ENCODE results near the gene THEM5.
"Not testable (repeated sequence)": the region's sequence is repeated elsewhere in the genome, so short reads cannot be mapped to it uniquely, and the experiment has no call there.

THEM5 gene

DNA sequence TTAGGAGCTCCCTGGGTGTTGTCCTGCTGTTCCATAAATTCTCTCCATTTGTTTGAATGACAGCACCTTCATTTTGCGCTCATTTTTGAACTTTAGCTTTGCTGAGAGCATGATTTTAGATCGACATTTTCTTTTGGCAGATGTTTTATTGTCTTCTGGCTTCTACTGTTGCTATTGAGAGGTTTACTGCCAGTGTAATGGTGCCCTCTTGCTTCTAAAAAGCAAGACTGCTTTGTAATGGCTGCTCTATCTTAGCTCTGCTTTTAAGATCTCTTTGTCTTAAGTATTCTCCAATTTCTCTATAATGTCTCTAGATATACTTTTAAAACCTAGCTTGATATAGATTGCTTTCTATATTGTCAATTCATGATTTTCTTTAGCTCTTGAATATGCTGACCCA, 28.0 kb upstream of the THEM5 start:
- ChIA-PET POLR2A (no interaction called here), CTCF (interaction anchor here (0.9 to 2.3 kb wide), 10 partner anchors 9 to 348 kb away, joined by 3 to 12 read pairs (median 4); partner anchors contain the start of gene THEM4)
- TF ChIP-seq, protein P1, sequence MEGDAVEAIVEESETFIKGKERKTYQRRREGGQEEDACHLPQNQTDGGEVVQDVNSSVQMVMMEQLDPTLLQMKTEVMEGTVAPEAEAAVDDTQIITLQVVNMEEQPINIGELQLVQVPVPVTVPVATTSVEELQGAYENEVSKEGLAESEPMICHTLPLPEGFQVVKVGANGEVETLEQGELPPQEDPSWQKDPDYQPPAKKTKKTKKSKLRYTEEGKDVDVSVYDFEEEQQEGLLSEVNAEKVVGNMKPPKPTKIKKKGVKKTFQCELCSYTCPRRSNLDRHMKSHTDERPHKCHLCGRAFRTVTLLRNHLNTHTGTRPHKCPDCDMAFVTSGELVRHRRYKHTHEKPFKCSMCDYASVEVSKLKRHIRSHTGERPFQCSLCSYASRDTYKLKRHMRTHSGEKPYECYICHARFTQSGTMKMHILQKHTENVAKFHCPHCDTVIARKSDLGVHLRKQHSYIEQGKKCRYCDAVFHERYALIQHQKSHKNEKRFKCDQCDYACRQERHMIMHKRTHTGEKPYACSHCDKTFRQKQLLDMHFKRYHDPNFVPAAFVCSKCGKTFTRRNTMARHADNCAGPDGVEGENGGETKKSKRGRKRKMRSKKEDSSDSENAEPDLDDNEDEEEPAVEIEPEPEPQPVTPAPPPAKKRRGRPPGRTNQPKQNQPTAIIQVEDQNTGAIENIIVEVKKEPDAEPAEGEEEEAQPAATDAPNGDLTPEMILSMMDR (IDR thresholded peaks at IDR 0.05; ENCODE audit: control extremely low read depth, extremely low read depth, low read depth, missing control alignments), result peak; percentile 2
- DNase-seq (ENCODE audit: extremely low spot score), result no peak

DNA sequence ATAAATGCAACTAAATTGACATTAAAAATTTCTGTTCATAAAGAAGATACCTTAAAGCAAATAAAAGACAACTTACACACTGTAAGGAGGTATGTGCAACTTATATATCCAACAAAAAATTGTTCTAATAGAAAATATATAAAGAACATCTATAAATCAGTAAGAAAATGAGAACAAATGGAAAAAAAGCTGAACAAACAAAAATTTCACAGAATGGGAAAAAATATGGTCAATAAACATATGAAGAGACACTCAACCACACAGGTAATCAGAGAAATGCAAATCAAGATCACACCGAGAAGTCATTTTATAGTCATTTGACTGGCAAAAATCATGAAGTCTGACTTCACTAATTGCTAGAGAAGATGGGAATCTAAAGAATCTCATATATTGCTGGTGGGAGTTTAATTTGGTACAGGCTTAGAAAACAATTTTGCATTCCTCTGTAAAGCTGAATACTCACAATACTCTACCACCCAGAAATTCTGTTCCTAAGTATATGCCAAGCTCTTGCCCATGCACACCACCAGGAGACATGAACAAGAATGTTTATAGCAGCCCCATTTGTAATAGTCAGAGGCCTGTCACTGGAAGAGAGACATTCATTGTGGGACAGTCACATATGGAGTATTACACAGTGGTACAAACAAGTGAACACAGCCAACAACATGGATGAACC, 22.0 kb upstream of the THEM5 start:
- POLR2A ChIA-PET, result no interaction called here
- TF ChIP-seq, protein P1 (IDR thresholded peaks at IDR 0.05; ENCODE audit: control extremely low read depth, extremely low read depth, low read depth, missing control alignments), result no peak
- DNase-seq (ENCODE audit: extremely low spot score), result no peak
- CTCF ChIA-PET, result interaction anchor here (1.1 to 1.2 kb wide), 3 partner anchors 11 to 18 kb away, joined by 3 to 4 read pairs (median 4); no protein-coding TSS in a partner anchor

DNA sequence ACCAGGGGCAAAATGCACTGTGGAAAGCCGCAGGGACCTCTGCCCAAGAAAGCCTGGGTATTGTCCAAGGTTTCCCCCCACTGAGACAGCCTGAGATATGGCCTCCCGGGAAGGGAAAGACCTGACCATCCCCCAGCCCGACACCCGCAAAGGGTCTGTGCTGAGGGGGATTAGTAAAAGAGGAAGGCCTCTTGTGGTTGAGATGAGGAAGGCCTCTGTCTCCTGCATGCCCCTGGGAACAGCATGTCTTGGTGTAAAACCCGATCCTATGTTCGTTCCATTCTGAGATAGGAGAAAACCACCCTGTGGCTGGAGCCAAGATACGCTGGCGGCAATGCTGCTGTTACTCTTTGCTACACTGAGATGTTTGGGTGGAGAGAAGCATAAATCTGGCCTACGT, 19.3 kb upstream of the THEM5 start:
- POLR2A ChIA-PET; CTCF ChIA-PET; DNase-seq (ENCODE audit: extremely low spot score): not testable (repeated sequence)

DNA sequence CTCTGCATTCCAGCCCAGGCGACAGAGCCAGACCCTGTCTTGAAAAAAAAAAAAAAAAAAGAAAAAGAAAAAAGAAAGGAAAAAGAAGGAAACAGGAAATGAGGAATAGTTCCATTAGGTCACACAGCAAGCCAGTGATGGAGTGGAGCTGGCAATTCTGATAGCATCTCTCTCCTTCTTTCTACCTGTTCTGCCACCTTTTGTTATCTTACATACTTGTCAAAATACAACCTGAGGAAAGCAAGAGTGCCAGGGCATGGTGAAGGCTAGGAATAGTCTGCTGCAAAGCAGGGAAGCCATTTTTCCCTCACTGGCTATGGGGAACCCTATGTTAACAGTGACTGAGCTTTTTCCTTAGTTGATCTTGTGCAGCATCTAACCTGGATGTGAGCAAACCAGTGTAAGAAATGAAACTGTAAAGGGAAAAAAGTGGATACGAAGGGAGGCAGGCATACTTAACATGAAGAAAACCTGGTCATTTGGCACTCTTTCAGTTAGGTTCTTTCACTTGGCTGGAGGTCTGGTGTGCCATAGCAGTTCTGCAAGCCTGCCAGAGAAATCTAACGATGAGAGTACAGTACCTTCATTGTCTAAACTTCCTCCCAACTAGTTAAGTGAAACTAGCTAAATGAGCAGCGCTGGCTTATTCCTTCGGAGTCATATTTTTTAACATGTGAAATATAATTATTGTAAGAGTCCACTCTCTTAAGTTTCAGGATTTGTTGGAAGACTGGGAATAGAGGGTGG, 17.9 kb upstream of the THEM5 start:
- ChIA-PET POLR2A (interaction anchor here (0.7 kb wide), 1 partner anchor 30 kb away, joined by 9 read pairs; no protein-coding TSS in a partner anchor), CTCF (interaction anchor here (1.1 to 1.6 kb wide), 2 partner anchors 10 to 13 kb away, joined by 3 to 5 read pairs; no protein-coding TSS in a partner anchor)
- DNase-seq (ENCODE audit: extremely low spot score), result no peak
- TF ChIP-seq, protein P1 (IDR thresholded peaks at IDR 0.05; ENCODE audit: control extremely low read depth, extremely low read depth, low read depth, missing control alignments), result no peak

DNA sequence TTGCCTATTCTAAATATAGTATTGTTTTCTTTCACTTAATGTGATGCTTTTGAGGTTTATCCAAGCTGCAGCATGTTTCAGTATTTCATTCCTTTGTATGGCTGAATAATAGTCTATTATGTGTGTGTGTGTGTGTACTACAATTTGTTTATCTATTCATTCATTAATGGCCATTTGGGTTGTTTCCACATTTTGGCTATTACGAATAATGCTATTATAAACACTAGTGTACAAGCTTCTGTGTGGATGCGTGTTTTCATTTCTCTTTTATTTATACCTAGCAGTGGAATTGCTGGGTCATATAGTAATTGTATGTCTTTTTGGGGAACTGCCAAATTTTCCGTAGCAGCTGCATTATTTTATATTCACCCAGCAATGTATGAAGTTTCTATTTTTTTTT, 15.0 kb upstream of the THEM5 start:
- DNase-seq (ENCODE audit: extremely low spot score), result no peak
- ChIA-PET CTCF (no interaction called here), POLR2A (no interaction called here)
- TF ChIP-seq, protein P1 (IDR thresholded peaks at IDR 0.05; ENCODE audit: control extremely low read depth, extremely low read depth, low read depth, missing control alignments), result no peak

DNA sequence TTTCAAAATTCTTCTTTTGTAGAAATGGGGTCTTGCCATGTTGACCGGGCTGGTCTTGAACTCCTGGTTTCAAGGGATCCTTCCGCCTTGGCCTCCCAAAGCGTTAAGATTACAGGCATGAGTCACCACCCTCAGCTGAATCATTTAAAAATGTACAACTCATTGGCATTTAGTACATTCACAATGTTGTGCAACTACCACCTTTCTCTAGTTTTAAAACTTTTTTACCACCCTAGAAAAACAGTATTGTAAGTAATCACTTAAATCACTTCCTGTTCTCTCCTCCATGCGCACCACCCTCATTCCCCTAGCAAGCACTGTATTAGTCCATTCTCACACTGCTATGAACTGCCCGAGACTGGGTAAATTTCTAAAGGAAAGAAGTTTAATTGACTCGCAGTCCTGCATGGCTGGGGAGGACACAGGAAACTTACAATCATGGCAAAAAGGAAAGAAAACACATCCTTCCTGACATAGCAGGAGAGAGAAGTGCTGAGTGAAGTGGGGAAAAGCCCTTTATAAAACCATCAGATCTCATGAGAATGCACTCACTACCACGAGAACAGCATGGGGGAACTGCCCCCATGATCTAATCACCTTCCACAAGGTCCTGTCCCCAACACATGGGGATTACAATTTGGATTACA, 14.4 kb upstream of the THEM5 start:
- TF ChIP-seq, protein P1 (IDR thresholded peaks at IDR 0.05; ENCODE audit: control extremely low read depth, extremely low read depth, low read depth, missing control alignments), result no peak
- no peak for DNase-seq (ENCODE audit: extremely low spot score)
- ChIA-PET CTCF (no interaction called here), POLR2A (no interaction called here)

All from GM10248 (cell line).